K562 treated with DMSO at 1 percent for 48 hours (cell line): ENCODE measurements around the gene NACAD. TPM values are rescaled to one million over a fixed set of nuclear protein-coding genes. Genes with fewer than 3 reads are reported as not detected.

Experiments
- total RNA-seq: library from RNA; unstranded; fragments of 300-600 nt; gene quantifications from 2 replicates; pipeline ENCODE4 v1.2.3, GENCODE V29; 2022; ENCODE audit warnings: low replicate concordance; ENCODE audit errors: extremely low read depth

NACAD gene, protein sequence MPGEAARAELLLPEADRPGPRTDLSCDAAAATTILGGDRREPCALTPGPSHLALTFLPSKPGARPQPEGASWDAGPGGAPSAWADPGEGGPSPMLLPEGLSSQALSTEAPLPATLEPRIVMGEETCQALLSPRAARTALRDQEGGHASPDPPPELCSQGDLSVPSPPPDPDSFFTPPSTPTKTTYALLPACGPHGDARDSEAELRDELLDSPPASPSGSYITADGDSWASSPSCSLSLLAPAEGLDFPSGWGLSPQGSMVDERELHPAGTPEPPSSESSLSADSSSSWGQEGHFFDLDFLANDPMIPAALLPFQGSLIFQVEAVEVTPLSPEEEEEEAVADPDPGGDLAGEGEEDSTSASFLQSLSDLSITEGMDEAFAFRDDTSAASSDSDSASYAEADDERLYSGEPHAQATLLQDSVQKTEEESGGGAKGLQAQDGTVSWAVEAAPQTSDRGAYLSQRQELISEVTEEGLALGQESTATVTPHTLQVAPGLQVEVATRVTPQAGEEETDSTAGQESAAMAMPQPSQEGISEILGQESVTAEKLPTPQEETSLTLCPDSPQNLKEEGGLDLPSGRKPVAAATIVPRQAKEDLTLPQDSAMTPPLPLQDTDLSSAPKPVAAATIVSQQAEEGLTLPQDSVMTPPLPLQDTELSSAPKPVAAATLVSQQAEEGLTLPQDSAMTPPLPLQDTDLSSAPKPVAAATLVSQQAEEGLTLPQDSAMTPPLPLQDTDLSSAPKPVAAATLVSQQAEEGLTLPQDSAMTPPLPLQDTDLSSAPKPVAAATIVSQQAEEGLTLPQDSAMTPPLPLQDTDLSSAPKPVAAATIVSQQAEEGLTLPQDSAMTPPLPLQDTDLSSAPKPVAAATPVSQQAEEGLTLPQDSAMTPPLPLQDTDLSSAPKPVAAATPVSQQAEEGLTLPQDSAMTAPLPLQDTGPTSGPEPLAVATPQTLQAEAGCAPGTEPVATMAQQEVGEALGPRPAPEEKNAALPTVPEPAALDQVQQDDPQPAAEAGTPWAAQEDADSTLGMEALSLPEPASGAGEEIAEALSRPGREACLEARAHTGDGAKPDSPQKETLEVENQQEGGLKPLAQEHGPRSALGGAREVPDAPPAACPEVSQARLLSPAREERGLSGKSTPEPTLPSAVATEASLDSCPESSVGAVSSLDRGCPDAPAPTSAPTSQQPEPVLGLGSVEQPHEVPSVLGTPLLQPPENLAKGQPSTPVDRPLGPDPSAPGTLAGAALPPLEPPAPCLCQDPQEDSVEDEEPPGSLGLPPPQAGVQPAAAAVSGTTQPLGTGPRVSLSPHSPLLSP (N-terminal part only)
- total RNA-seq, result not detected in 2 replicates

DNA sequence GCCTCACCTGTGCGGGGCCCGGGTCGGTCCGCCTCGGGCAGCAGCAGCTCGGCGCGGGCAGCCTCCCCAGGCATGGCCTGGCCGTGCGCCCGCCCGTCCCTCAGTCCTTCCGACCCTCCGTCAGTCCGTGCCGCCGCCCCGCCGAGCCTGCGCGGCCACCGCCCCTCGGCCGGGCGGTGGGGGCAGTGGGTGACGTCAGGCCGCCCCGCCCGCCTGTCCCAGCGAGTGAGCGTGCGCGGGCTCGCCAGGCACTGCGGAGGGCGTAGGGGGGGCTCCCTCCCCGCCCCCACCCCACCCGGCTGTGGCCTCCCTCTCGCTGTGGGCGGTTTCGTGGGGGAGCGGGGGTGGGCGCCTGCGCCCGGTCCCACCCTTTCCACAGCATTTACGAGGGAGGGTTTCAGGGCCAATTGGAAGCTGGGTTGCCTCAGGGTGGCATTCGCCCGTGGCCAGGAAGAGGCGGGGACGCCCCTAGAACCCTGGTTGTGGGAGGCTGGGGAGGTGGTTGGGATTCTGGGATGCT lies at the start of gene NACAD:
TSS of gene NACAD (minus strand) at position 149 of the 520 bp plus-strand sequence. CDS start at position 74, 75 bp downstream.

GRCh38 chr7:45111298-45112223 lies 22.8 kb upstream of the NACAD start, which contains the start of gene TBRG4:
TSS of gene TBRG4 (minus strand) at chr7:45111697. CDS start at chr7:45109237, 2,460 bp downstream.

Other genes starting within 250 kb of the NACAD start
- gene H2AZ2, start 240.9 kb downstream of the NACAD start, total RNA-seq, result not detected in 2 replicates
- not detected in 2 replicates for gene PURB, start 203.4 kb downstream of the NACAD start, total RNA-seq
- not detected in 2 replicates for gene MYO1G, start 110.0 kb downstream of the NACAD start, total RNA-seq
- not detected in 2 replicates for gene CCM2, start 88.8 kb downstream of the NACAD start, total RNA-seq
- not detected in 2 replicates for gene TBRG4, start 22.7 kb upstream of the NACAD start, total RNA-seq
- not detected in 2 replicates for gene RAMP3, start 68.8 kb upstream of the NACAD start, total RNA-seq